Keratinocyte (primary cell): ENCODE data around the gene ELAVL3. TPM values are rescaled to one million over a fixed set of nuclear protein-coding genes. Genes with fewer than 3 reads are reported as not detected.

Experiments used
- DNase-seq: peaks from one replicate; pipeline ENCODE4 v3.0.0-alpha.2; 2011; ENCODE audit warnings: low read depth, missing footprints, low spot score
- FAIRE-seq: peaks from 2 replicates; lab custom pipeline; 2011; peaks lifted over from hg19 to GRCh38; lab: Jason Lieb, UNC
- H2AFZ ChIP-seq: 2 replicates; pipeline ENCODE4 v1.6.0; 2012; ENCODE audit warnings: low read length, control low read depth, inconsistent platforms; ENCODE audit not compliant: control insufficient read depth
- H3K27ac ChIP-seq: 2 replicates; pipeline ENCODE4 v1.5.1; 2011; ENCODE audit warnings: low read length; ENCODE audit not compliant: control insufficient read depth, insufficient read depth
- H3K27me3 ChIP-seq: 3 replicates; pipeline ENCODE4 v1.6.0; 2011; ENCODE audit warnings: low read length; ENCODE audit not compliant: control insufficient read depth, insufficient read depth; ENCODE audit errors: extremely low read depth
- H3K36me3 ChIP-seq, 2 experiments: 2 replicates in 1 of 2; 3 replicates in 1 of 2; pipeline ENCODE4 v1.5.1; 2011; ENCODE audit warnings: low read length in 2 of 2, mild to moderate bottlenecking in 1 of 2; ENCODE audit not compliant: control insufficient read depth in 2 of 2, insufficient read depth in 2 of 2; ENCODE audit errors: extremely low read depth in 1 of 2
- H3K4me1 ChIP-seq: 3 replicates; pipeline ENCODE4 v1.5.1; 2011; ENCODE audit warnings: low read length; ENCODE audit not compliant: control insufficient read depth, insufficient read depth; ENCODE audit errors: extremely low read depth
- H3K4me2 ChIP-seq: 3 replicates; pipeline ENCODE4 v1.6.0; 2011; ENCODE audit warnings: low read depth, low read length; ENCODE audit not compliant: control insufficient read depth, insufficient read depth; ENCODE audit errors: extremely low read depth
- H3K4me3 ChIP-seq, 3 experiments: fragments of 200-600 bp in 1 of 3; sonication (generic) in 1 of 3; 2 replicates in 2 of 3; 3 replicates in 1 of 3; pipeline ENCODE4 v1.5.1; 2011 to 2016; ENCODE audit warnings: low read length in 3 of 3, mild to moderate bottlenecking in 3 of 3, control low read depth in 2 of 3, inconsistent platforms in 1 of 3, low read depth in 1 of 3, mixed read lengths in 1 of 3, mixed run types in 1 of 3, moderate library complexity in 1 of 3; ENCODE audit not compliant: control insufficient read depth in 2 of 3, insufficient read depth in 2 of 3; ENCODE audit errors: extremely low read depth in 1 of 3
- H3K79me2 ChIP-seq: 2 replicates; pipeline ENCODE4 v1.6.0; 2012; ENCODE audit warnings: low read length; ENCODE audit not compliant: control insufficient read depth, insufficient read depth
- H3K9ac ChIP-seq: 3 replicates; pipeline ENCODE4 v1.6.0; 2011; ENCODE audit warnings: low read length; ENCODE audit not compliant: control insufficient read depth, insufficient read depth; ENCODE audit errors: extremely low read depth
- H3K9me1 ChIP-seq: 3 replicates; pipeline ENCODE4 v1.6.0; 2011; ENCODE audit warnings: low read length; ENCODE audit not compliant: control insufficient read depth, insufficient read depth; ENCODE audit errors: extremely low read depth
- H3K9me3 ChIP-seq: 2 replicates; pipeline ENCODE4 v1.5.1; 2012; ENCODE audit warnings: low read depth, low read length; ENCODE audit not compliant: control insufficient read depth
- H4K20me1 ChIP-seq: 3 replicates; pipeline ENCODE4 v1.6.0; 2011; ENCODE audit warnings: low read length; ENCODE audit not compliant: control insufficient read depth, insufficient read depth; ENCODE audit errors: extremely low read depth
- CTCF ChIP-seq, 3 experiments: IDR thresholded peaks in 1 of 3; conservative IDR thresholded peaks in 1 of 3; optimal IDR thresholded peaks in 1 of 3; 2 replicates in 2 of 3; 3 replicates in 1 of 3; pipeline versions ENCODE3 to v1.5.1; 2011; ENCODE audit warnings: low read length in 3 of 3, mild to moderate bottlenecking in 3 of 3, moderate library complexity in 2 of 3, control low read depth in 1 of 3, inconsistent platforms in 1 of 3; ENCODE audit not compliant: insufficient read depth in 2 of 3; ENCODE audit errors: extremely low read depth in 1 of 3
- EZH2 ChIP-seq: IDR thresholded peaks from one replicate; pipeline ENCODE4 v1.6.1; 2012; ENCODE audit warnings: inconsistent platforms, mild to moderate bottlenecking, low read length, moderate library complexity
- dilution Hi-C: fragments of 300-500 bp; cut with MboI; formaldehyde crosslinking; loops from one replicate; pipeline ENCODE4 v1.7.0; 2020; ENCODE audit warnings: low sequenced_read_pairs; ENCODE audit not compliant: extremely low pct_ligation_motif_present
- polyA plus RNA-seq, 5 experiments: library from polyadenylated mRNA; depleted of rRNA in 3 of 5; stranded (reverse) in 3 of 5; stranded (forward) in 1 of 5; unstranded in 1 of 5; fragments of >200 nt; gene quantifications; 1 replicate in 1 of 5; 2 replicates in 3 of 5; 3 replicates in 1 of 5; pipeline versions ENCODE4 v1.2.1 to v1.2.3, GENCODE V29; 2011 to 2012; ENCODE audit warnings: missing spikeins in 2 of 5, low read depth in 1 of 5, low replicate concordance in 1 of 5

Gene ELAVL3
- polyA plus RNA-seq, 1 donor (not counting 4 experiments of a cell fraction or from before 2014, with no cell fraction given): not detected

- no peak overlapping the region for H3K27ac ChIP-seq
- peaks cover 0 to 1% of the 10 kb centered on the region in 2 experiments for H3K36me3 ChIP-seq
- H2AFZ ChIP-seq: no peak overlapping the region
- no peaks in the 10 kb centered on the region for H3K27me3 ChIP-seq
- no peak for TF ChIP-seq CTCF (optimal IDR thresholded peaks at IDR 0.05 in 1 of 3, IDR thresholded peaks at IDR 0.05 in 1 of 3, conservative IDR thresholded peaks at IDR 0.05 in 1 of 3; ENCODE audit: extremely low read depth in 1 of 3, insufficient read depth in 2 of 3, low read length in 3 of 3)
- no peak for TF ChIP-seq EZH2
- no peaks in the 10 kb centered on the region for H3K79me2 ChIP-seq
- H3K4me2 ChIP-seq: no peak overlapping the region
- H3K9ac ChIP-seq: no peak overlapping the region
- peaks cover 9% of the 10 kb centered on the region for H3K4me1 ChIP-seq
- no peaks in the 10 kb centered on the region for H4K20me1 ChIP-seq
- H3K9me3 ChIP-seq: no peaks in the 10 kb centered on the region
- H3K4me3 ChIP-seq: no peak overlapping the region
- dilution Hi-C loops: no loop called here
- H3K9me1 ChIP-seq: no peaks in the 10 kb centered on the region
- no peak for DNase-seq
- FAIRE-seq: no peak
Measured at GRCh38 chr19:11507370-11508078, 26.7 kb upstream of the ELAVL3 start.

- Histone ChIP-seq H3K4me3 (no peak overlapping the region), H3K9me3 (no peaks in the 10 kb centered on the region), H2AFZ (no peak overlapping the region), H4K20me1 (no peaks in the 10 kb centered on the region), H3K27me3 (no peaks in the 10 kb centered on the region), H3K36me3 (peaks cover 0 to 2% of the 10 kb centered on the region in 2 experiments), H3K4me1 (peaks cover 9% of the 10 kb centered on the region), H3K79me2 (no peaks in the 10 kb centered on the region), H3K4me2 (no peak overlapping the region), H3K9ac (no peak overlapping the region), H3K9me1 (no peaks in the 10 kb centered on the region), H3K27ac (no peak overlapping the region)
- dilution Hi-C loops: no loop called here
- no peak for TF ChIP-seq EZH2
- no peak for TF ChIP-seq CTCF (optimal IDR thresholded peaks at IDR 0.05 in 1 of 3, IDR thresholded peaks at IDR 0.05 in 1 of 3, conservative IDR thresholded peaks at IDR 0.05 in 1 of 3; ENCODE audit: extremely low read depth in 1 of 3, insufficient read depth in 2 of 3, low read length in 3 of 3)
- FAIRE-seq (no peak), DNase-seq (no peak)
Measured at GRCh38 chr19:11506967-11507366, 26.1 kb upstream of the ELAVL3 start.
